RWPE1 (cell line): ENCODE results near the gene TSC22D4.

ENCODE experiments used
- CTCF ChIA-PET: fragments of 350-600 bp; sonication (Branson Sonifier 250); formaldehyde crosslinking; extraction: SDS; loops from one replicate; lab custom pipeline; 2021; lab: Yijun Ruan, JAX
- POLR2A ChIA-PET: fragments of 400-600 bp; formaldehyde crosslinking; extraction: SDS; loops from one replicate; lab custom pipeline; 2020; ENCODE audit warnings: antibody characterized with exemption; ENCODE audit not compliant: low non-redundant PET; lab: Yijun Ruan, JAX
- DNase-seq: peaks from one replicate; pipeline ENCODE4 v3.0.0; 2012; ENCODE audit warnings: low spot score
- H3K27ac ChIP-seq: fragments of 450-650 bp; 2 replicates; pipeline ENCODE4 v1.5.1; 2017
- TF ChIP-seq, protein P1 (sequence below): fragments of 450-650 bp; conservative IDR thresholded peaks from 2 replicates; pipeline ENCODE4 v1.5.1; 2017; ENCODE audit warnings: low read depth, mild to moderate bottlenecking

TSC22D4 gene

DNA sequence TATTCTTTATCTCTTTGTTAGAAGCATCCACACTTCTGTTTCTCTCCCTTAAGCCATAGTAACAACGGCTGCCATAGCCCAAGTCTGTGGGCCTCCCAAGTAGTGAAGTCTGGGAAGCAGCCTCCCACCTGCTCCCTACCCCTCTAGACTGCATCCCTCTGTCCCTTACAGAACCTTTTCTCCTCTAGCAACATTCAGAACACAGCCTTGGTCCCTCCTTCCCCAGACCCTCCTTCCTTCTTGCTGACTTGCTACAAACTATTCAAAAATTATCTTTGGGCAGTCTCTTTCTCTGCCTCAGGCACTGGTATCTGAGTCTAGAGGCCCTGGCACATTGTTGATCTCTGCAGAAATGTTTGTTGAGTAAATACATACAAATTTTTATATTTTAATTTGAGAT, 2.5 kb upstream of the TSC22D4 start:
- ChIA-PET CTCF (interaction anchor here (1.2 kb wide), 1 partner anchor 12 kb away, joined by 3 read pairs; no protein-coding TSS in a partner anchor), POLR2A (no interaction called here)
- TF ChIP-seq, protein P1, sequence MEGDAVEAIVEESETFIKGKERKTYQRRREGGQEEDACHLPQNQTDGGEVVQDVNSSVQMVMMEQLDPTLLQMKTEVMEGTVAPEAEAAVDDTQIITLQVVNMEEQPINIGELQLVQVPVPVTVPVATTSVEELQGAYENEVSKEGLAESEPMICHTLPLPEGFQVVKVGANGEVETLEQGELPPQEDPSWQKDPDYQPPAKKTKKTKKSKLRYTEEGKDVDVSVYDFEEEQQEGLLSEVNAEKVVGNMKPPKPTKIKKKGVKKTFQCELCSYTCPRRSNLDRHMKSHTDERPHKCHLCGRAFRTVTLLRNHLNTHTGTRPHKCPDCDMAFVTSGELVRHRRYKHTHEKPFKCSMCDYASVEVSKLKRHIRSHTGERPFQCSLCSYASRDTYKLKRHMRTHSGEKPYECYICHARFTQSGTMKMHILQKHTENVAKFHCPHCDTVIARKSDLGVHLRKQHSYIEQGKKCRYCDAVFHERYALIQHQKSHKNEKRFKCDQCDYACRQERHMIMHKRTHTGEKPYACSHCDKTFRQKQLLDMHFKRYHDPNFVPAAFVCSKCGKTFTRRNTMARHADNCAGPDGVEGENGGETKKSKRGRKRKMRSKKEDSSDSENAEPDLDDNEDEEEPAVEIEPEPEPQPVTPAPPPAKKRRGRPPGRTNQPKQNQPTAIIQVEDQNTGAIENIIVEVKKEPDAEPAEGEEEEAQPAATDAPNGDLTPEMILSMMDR = no peak
- no peak for DNase-seq
- H3K27ac ChIP-seq = peak overlapping the region; percentile 28

DNA sequence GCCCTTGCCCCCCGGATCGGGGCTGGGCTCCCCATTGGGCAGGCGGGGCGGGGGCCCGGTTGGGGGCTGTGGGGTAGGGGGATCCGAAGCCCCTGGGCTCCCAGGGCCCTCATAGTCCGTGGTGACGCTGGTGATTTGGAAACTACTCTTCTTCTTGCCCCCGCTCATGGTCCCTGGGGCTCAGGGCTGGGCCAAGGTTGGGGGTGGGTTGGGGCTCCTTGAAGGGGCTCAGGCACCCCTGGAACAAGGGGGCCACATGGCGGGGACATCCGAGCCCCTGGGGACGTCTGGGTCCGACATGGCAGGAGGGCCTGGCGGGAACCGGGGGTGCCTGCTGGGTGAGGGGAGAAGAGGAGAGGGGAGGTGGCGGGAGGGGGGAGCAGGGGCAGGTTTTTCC, 1.1 kb downstream of the TSC22D4 start:
- TF ChIP-seq, protein P1 = no peak
- POLR2A ChIA-PET = no interaction called here
- no peak for DNase-seq
- CTCF ChIA-PET = interaction anchor here (0.9 to 1.4 kb wide), 3 partner anchors 9 to 86 kb away, joined by 3 to 5 read pairs (median 3); no protein-coding TSS in a partner anchor
- peak overlapping the region; percentile 89 for H3K27ac ChIP-seq

DNA sequence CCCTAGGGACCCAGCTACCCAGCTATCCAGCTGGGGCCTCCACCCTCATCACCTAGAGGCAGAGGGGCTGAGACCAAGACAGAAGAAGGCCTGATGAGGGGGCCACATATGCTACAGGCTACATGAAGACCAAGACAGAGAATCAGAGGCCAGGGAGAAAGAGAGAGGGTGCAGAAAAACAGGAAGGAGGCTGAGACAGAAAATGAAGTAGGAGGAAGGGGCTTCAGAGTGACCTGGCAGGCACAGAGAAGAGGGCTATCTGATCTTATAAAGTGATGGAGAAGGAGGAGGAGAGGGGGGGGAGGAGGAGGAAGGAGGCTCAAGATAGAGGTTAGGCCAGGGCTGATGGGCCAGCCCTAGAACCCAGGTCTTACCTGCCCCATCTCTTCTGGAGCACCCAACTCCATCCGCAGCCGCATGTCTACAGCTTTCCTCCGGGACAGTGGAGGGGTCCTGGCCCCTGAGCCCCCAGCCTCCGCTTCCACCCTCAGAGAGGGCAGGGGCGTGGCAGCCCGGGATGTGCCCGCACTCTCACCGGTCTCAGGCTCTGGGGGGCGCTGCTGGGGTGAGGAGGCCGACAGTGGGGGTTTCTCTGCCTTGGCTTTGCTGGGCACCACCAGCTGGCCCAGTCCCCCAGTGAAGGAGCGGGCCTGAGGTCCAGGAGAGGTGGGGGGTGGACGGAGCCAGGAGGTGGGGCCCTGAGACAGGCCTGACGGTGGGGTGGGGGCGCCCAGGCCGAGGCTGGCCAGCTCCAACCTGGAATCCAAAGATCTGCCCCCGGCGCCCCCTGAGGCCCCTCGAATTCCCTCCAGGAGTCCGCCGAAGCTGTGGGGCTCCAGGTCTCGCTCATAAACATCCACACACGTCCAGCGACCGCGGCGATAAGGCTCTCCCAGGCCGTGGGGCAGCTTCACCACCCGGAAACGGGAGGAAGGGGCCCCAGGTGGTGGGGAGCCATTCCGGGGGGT, 1.8 kb downstream of the TSC22D4 start:
- TF ChIP-seq, protein P1 = peak; percentile 35
- peak overlapping the region; percentile 89 for H3K27ac ChIP-seq
- no peak for DNase-seq
- ChIA-PET POLR2A (no interaction called here), CTCF (interaction anchor here (0.7 to 1.4 kb wide), 5 partner anchors 8 to 87 kb away, joined by 3 to 5 read pairs (median 3); no protein-coding TSS in a partner anchor)

DNA sequence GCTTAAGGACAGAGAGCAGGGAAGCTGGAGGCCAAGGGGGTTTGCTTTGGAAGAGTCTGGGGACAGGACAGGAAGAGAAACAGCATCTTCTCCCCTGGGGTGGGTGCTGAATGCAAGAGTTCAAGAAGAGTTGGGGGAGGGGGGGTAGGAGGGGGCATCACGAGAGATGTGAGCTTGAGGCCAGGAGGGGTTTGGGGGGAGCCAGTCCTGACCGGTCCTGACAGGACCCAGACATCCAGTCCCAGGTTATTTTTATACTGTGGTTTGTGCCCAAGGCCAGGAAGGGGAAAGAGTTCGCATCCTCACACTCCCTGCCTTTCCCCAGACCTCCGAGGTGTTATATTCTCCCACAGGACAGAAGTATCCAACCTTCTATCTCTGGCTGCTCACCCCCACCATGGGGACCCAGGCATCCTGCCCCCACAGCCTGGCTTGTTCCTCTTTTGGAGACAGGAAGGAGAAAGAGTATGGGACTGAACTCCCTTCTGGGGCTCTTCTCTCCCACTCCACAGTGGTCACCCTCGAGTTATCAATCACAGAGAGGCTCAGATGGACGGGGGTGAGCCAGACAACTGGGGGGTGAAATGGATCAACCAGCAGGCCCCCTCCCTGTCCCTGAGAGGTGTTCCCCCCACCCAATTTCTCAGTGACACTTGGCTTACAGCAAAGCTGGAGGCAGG, 2.8 kb downstream of the TSC22D4 start:
- ChIA-PET CTCF (interaction anchor here (0.7 to 1.0 kb wide), 2 partner anchors 26 to 58 kb away, joined by 3 to 4 read pairs; no protein-coding TSS in a partner anchor), POLR2A (no interaction called here)
- DNase-seq = no peak
- TF ChIP-seq, protein P1 = no peak
- peak overlapping the region; percentile 89 for H3K27ac ChIP-seq

DNA sequence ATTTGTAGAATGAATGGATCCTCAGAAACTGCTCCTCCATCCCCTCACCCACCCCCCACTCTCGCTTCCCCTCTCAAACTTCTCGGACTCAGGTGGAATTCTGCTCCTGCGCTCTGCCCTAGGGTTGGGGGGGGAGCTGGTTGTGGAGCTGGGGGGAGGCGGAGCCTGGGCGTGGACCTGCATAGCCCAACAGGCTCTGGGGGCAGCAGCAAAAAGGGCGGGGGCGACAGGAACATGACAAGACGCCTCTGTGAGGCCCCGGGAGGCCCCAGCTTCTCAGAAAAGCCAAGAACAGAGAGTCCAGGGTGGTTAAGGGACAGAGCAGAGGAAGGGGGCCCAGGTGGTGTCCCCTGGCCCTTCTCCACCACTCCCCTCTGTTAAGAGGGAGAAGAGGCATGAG, 3.5 kb downstream of the TSC22D4 start:
- TF ChIP-seq, protein P1 = no peak
- ChIA-PET CTCF (interaction anchor here (0.7 to 0.8 kb wide), 2 partner anchors 15 to 22 kb away, joined by 3 to 4 read pairs; no protein-coding TSS in a partner anchor), POLR2A (no interaction called here)
- no peak for DNase-seq
- peak overlapping the region; percentile 89 for H3K27ac ChIP-seq
